DOHH2 (cell line): ENCODE measurements around the gene HDAC4.

Experiments used
- H3F3A ChIP-seq: fragments of 200-600 bp; sonication (generic), shearing (Covaris generic); 2 replicates; pipeline ENCODE4 v1.6.0; 2016; ENCODE audit warnings: antibody characterized with exemption, mild to moderate bottlenecking; ENCODE audit not compliant: control insufficient read depth, insufficient read depth
- H3K27ac ChIP-seq: fragments of 200-600 bp; sonication (generic); 2 replicates; pipeline ENCODE4 v1.5.1; 2014; ENCODE audit warnings: low read depth, mild to moderate bottlenecking, low read length, moderate library complexity
- H3K27me3 ChIP-seq: fragments of 200-600 bp; sonication (generic); 2 replicates; pipeline ENCODE4 v1.6.1; 2014; ENCODE audit warnings: mild to moderate bottlenecking, low read length, mixed read lengths; ENCODE audit not compliant: control insufficient read depth
- H3K36me3 ChIP-seq: fragments of 200-600 bp; sonication (generic); 2 replicates; pipeline ENCODE4 v1.6.1; 2014; ENCODE audit warnings: mild to moderate bottlenecking, low read length, moderate library complexity, mixed read lengths; ENCODE audit not compliant: control insufficient read depth
- H3K4me1 ChIP-seq: fragments of 200-600 bp; sonication (generic); 2 replicates; pipeline ENCODE4 v1.6.1; 2014; ENCODE audit warnings: mild to moderate bottlenecking, low read length, mixed read lengths; ENCODE audit not compliant: control insufficient read depth
- H3K4me2 ChIP-seq: fragments of 200-600 bp; sonication (generic); 2 replicates; pipeline ENCODE4 v1.6.0; 2014; ENCODE audit warnings: mild to moderate bottlenecking, low read length, moderate library complexity
- H3K4me3 ChIP-seq: fragments of 200-600 bp; sonication (generic); 2 replicates; pipeline ENCODE4 v1.5.1; 2014; ENCODE audit warnings: mild to moderate bottlenecking, low read length, mixed read lengths
- H3K79me2 ChIP-seq: fragments of 200-600 bp; sonication (generic); 2 replicates; pipeline ENCODE4 v1.6.1; 2014; ENCODE audit warnings: mild to moderate bottlenecking, low read length, mixed read lengths; ENCODE audit not compliant: control insufficient read depth
- H3K9me2 ChIP-seq: fragments of 200-600 bp; sonication (generic); replicated peaks from 2 replicates; pipeline ENCODE4 v1.6.1; 2014; ENCODE audit warnings: mild to moderate bottlenecking, low read length, mixed read lengths; ENCODE audit not compliant: control insufficient read depth
- H3K9me3 ChIP-seq: fragments of 200-600 bp; sonication (generic); 2 replicates; pipeline ENCODE4 v1.6.1; 2014; ENCODE audit warnings: antibody characterized with exemption, low read length, mixed read lengths; ENCODE audit not compliant: control insufficient read depth, insufficient read depth
- H4K20me1 ChIP-seq: fragments of 200-600 bp; sonication (generic); 2 replicates; pipeline ENCODE4 v1.6.0; 2014; ENCODE audit warnings: low read depth, mild to moderate bottlenecking, antibody characterized with exemption, low read length, moderate library complexity; ENCODE audit not compliant: control insufficient read depth, insufficient read depth
- EZH2phosphoT487 ChIP-seq: fragments of 200-600 bp; sonication (generic); IDR thresholded peaks from 2 replicates; pipeline ENCODE4 v1.6.1; 2017; ENCODE audit warnings: borderline replicate concordance, mild to moderate bottlenecking, antibody characterized with exemption, low read length, moderate library complexity, mixed read lengths
- TF ChIP-seq, protein P1 (sequence below): fragments of 200-600 bp; sonication (generic); IDR thresholded peaks from one replicate; pipeline ENCODE4 v1.5.1; 2014; ENCODE audit warnings: antibody characterized with exemption, mild to moderate bottlenecking, low read depth, low read length; ENCODE audit not compliant: poor library complexity, severe bottlenecking

The HDAC4 gene

GRCh38 chr2:239420082-239420481, 19.3 kb upstream of the HDAC4 start:
- no peak overlapping the region for H3K4me3 ChIP-seq
- TF ChIP-seq, protein P1, sequence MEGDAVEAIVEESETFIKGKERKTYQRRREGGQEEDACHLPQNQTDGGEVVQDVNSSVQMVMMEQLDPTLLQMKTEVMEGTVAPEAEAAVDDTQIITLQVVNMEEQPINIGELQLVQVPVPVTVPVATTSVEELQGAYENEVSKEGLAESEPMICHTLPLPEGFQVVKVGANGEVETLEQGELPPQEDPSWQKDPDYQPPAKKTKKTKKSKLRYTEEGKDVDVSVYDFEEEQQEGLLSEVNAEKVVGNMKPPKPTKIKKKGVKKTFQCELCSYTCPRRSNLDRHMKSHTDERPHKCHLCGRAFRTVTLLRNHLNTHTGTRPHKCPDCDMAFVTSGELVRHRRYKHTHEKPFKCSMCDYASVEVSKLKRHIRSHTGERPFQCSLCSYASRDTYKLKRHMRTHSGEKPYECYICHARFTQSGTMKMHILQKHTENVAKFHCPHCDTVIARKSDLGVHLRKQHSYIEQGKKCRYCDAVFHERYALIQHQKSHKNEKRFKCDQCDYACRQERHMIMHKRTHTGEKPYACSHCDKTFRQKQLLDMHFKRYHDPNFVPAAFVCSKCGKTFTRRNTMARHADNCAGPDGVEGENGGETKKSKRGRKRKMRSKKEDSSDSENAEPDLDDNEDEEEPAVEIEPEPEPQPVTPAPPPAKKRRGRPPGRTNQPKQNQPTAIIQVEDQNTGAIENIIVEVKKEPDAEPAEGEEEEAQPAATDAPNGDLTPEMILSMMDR = no peak
- TF ChIP-seq EZH2phosphoT487 = no peak
- no peaks in the 10 kb centered on the region for H3F3A ChIP-seq
- H3K9me3 ChIP-seq = no peaks in the 10 kb centered on the region
- H3K4me2 ChIP-seq = no peak overlapping the region
- no peaks in the 10 kb centered on the region for H3K79me2 ChIP-seq
- H3K27ac ChIP-seq = no peak overlapping the region
- H3K36me3 ChIP-seq = no peaks in the 10 kb centered on the region
- H4K20me1 ChIP-seq = no peaks in the 10 kb centered on the region
- H3K27me3 ChIP-seq = no peaks in the 10 kb centered on the region
- no peaks in the 10 kb centered on the region for H3K9me2 ChIP-seq
- no peaks in the 10 kb centered on the region for H3K4me1 ChIP-seq

DNA sequence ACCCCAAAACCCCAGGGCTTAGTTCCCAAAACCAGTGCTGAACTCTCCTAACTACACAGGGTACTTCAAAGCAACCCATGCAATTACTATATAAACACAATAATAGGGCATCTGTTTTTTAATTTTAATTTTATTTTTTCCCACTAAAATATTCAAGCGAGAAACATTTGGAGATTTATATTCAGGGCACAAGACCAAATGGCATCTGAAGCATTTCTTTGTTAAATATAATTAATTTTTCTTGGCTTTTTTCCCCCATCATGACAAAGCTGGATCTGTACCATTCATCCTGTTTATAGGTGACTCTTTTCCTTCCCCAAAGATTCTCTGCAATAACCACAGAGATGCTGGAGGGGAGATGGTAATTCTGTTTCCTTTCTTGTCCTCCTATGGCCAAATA, 18.1 kb upstream of the HDAC4 start:
- no peaks in the 10 kb centered on the region for H3K9me2 ChIP-seq
- no peak overlapping the region for H3K4me3 ChIP-seq

DNA sequence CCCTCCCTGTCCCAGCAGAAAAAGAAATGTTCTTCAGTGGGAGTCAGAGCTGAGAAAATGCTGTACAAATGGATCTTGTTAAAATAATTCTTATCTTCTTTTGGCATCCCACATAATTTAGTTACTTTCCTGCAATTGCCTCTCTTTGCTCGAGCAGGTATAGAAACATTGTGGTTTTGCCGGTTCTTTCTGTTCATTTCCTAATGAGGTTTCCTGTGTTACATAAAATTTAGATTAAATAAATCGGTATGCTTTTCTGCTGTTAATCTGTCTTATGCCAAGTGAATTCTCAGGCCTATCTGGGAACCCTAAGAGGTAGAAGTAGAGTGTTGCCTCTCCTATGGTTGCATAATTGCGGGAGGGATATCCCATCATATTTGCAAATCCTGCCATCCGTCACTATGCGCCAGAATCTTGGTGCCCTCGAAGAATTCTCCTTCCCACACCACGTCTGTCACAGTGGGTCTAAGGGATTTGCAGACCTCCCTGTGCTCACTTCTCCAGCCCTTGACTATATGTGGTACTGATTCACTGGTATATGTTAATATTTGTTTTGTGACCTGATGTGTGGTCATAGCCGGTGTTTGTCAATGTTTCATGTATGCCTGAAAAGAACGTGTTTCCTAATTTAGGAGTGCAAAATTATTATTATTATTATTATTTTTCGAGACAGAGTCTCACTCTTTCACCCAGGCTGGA, 12.2 kb upstream of the HDAC4 start:
- Histone ChIP-seq H3K79me2 (no peaks in the 10 kb centered on the region), H3K9me3 (no peaks in the 10 kb centered on the region), H4K20me1 (no peaks in the 10 kb centered on the region), H3K9me2 (no peaks in the 10 kb centered on the region), H3K4me1 (no peaks in the 10 kb centered on the region), H3K4me3 (no peak overlapping the region), H3F3A (no peaks in the 10 kb centered on the region), H3K36me3 (no peaks in the 10 kb centered on the region), H3K27ac (no peak overlapping the region), H3K27me3 (peaks cover 15% of the 10 kb centered on the region), H3K4me2 (no peak overlapping the region)
- TF ChIP-seq EZH2phosphoT487 = no peak
- TF ChIP-seq, protein P1 = no peak

More for the DNA sequence above, 18.1 kb upstream of the HDAC4 start:
- Histone ChIP-seq H3K4me2 (no peak overlapping the region), H3F3A (no peaks in the 10 kb centered on the region), H3K27me3 (no peaks in the 10 kb centered on the region), H3K79me2 (no peaks in the 10 kb centered on the region), H3K4me1 (no peaks in the 10 kb centered on the region), H3K9me3 (no peaks in the 10 kb centered on the region), H4K20me1 (no peaks in the 10 kb centered on the region), H3K27ac (no peak overlapping the region), H3K36me3 (no peaks in the 10 kb centered on the region)
- TF ChIP-seq, protein P1 = no peak
- no peak for TF ChIP-seq EZH2phosphoT487
